ENCODE data around the gene GPS2. TPM values are rescaled to one million over a fixed set of nuclear protein-coding genes. Genes with fewer than 3 reads are reported as not detected.

The GPS2 gene
- total RNA-seq, 4 donors from 2014 or later: 96.5 to 578 (median 150) TPM

GRCh38 chr17:7326186-7326585 is 11.0 kb upstream of the GPS2 start:
- TF ChIP-seq POLR2A (IDR thresholded peaks at IDR 0.05): no peak
- no peak for TF ChIP-seq EP300 (IDR thresholded peaks at IDR 0.05; ENCODE audit: low read depth)
- TF ChIP-seq POLR2AphosphoS5 (IDR thresholded peaks at IDR 0.05): no peak
- no peak for TF ChIP-seq CTCF (IDR thresholded peaks at IDR 0.05)
- Histone ChIP-seq H3K9me3 (no peaks in the 10 kb centered on the region), H3K36me3 (peaks cover 0 to 12% (median 6%) of the 10 kb centered on the region in 4 donors), H3K27ac (no peak overlapping the region), H3K4me3 (no peak overlapping the region), H3K27me3 (no peaks in the 10 kb centered on the region), H3K4me1 (peaks cover 7 to 21% (median 14%) of the 10 kb centered on the region in 4 donors)
- intact Hi-C loops (cut with DNase I; ENCODE audit: low total_unique reads): no loop called here
- WGBS, 2 donors (ENCODE audit: low coverage in 1 of 2): 96% methylated on average over 10 of the region's 11 CpGs; no CpG with 5 or more reads in 1 of the 2 donors
- no peak for DNase-seq
- in situ Hi-C loops (cut with MboI; ENCODE audit: low pct_ligation_motif_present in 1 of 4, low pct_unique_long_range_greater_than_20kb in 1 of 4, low sequenced_read_pairs in 3 of 4): loop anchor here in 1 of 4 donors (25.0 kb wide), 1 partner anchor 289 kb away; the partner anchor contains the start of genes SLC16A11 and SLC16A13

DNA sequence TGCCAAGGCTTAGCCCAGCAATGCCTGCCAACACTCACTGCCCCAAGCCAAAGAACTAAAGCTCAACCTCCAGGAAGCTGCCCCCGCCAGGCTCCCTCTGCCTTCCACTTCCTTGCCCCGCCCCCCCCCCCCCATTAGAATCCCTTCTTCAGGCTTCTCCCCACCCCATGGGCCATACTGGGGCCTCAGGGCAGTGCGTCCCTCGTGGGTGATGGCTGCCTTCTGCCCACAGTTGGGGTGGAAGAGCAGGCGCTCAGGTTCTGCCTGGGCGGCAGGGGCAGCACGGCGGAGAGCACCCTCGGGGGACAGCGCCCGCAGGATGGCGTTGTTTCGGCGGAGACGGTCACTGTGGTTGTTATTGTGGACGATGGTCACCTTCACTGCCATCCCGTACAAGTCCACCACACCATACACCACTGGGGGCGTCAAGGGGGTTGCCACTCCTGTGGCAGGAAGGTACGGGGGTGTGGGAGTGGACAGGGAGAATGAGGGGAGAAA is 9.9 kb upstream of the GPS2 start:
- peaks cover 3 to 13% (median 7%) of the 10 kb centered on the region in 4 donors for H3K4me1 ChIP-seq
- no peak for DNase-seq
- WGBS, 2 donors (ENCODE audit: low coverage in 1 of 2): 94% methylated on average over 19 of the region's 19 CpGs; no CpG with 5 or more reads in 1 of the 2 donors
- no peaks in the 10 kb centered on the region for H3K27me3 ChIP-seq
- H3K4me3 ChIP-seq: no peak overlapping the region
- intact Hi-C loops (cut with DNase I; ENCODE audit: low total_unique reads) (no loop called here), in situ Hi-C loops (cut with MboI; ENCODE audit: low pct_ligation_motif_present in 1 of 4, low pct_unique_long_range_greater_than_20kb in 1 of 4, low sequenced_read_pairs in 3 of 4) (loop anchor here in 1 of 4 donors (25.0 kb wide), 1 partner anchor 288 kb away; the partner anchor contains the start of genes SLC16A11 and SLC16A13)
- H3K36me3 ChIP-seq: peaks cover 0 to 22% (median 6%) of the 10 kb centered on the region in 4 donors
- no peak overlapping the region for H3K27ac ChIP-seq
- no peaks in the 10 kb centered on the region for H3K9me3 ChIP-seq
- TF ChIP-seq POLR2A (IDR thresholded peaks at IDR 0.05): no peak
- TF ChIP-seq CTCF (IDR thresholded peaks at IDR 0.05): no peak
- TF ChIP-seq POLR2AphosphoS5 (IDR thresholded peaks at IDR 0.05): no peak
- no peak for TF ChIP-seq EP300 (IDR thresholded peaks at IDR 0.05; ENCODE audit: low read depth)

- 82% methylated on average over 3 of the region's 3 CpGs; no CpG with 5 or more reads in 1 of the 2 donors for WGBS, 2 donors (ENCODE audit: low coverage in 1 of 2)
- DNase-seq: no peak
- TF ChIP-seq CTCF (IDR thresholded peaks at IDR 0.05): peak in 2 of 5 experiments; percentile 7 to 24
- TF ChIP-seq EP300 (IDR thresholded peaks at IDR 0.05; ENCODE audit: low read depth): no peak
- Histone ChIP-seq H3K27ac (no peak overlapping the region), H3K9me3 (no peaks in the 10 kb centered on the region), H3K4me3 (no peak overlapping the region), H3K36me3 (peaks cover 0 to 23% (median 6%) of the 10 kb centered on the region in 4 donors), H3K4me1 (peaks cover 3 to 12% (median 7%) of the 10 kb centered on the region in 4 donors), H3K27me3 (no peaks in the 10 kb centered on the region)
- in situ Hi-C loops (cut with MboI; ENCODE audit: low pct_ligation_motif_present in 1 of 4, low pct_unique_long_range_greater_than_20kb in 1 of 4, low sequenced_read_pairs in 3 of 4): no loop called here
- intact Hi-C loops (cut with DNase I; ENCODE audit: low total_unique reads): no loop called here
Measured at GRCh38 chr17:7324438-7324779, 9.2 kb upstream of the GPS2 start.

- no peak overlapping the region for H3K27ac ChIP-seq
- H3K9me3 ChIP-seq: no peaks in the 10 kb centered on the region
- TF ChIP-seq EP300 (IDR thresholded peaks at IDR 0.05; ENCODE audit: low read depth) (no peak), POLR2A (IDR thresholded peaks at IDR 0.05) (no peak), POLR2AphosphoS5 (IDR thresholded peaks at IDR 0.05) (no peak), CTCF (IDR thresholded peaks at IDR 0.05) (peak; percentile 78 to 91 (median 87))
- peaks cover 3 to 12% (median 7%) of the 10 kb centered on the region in 4 donors for H3K4me1 ChIP-seq
- intact Hi-C loops (cut with DNase I; ENCODE audit: low total_unique reads): no loop called here
- 66% methylated on average over 39 of the region's 39 CpGs; no CpG with 5 or more reads in 1 of the 2 donors for WGBS, 2 donors (ENCODE audit: low coverage in 1 of 2)
- in situ Hi-C loops (cut with MboI; ENCODE audit: low pct_ligation_motif_present in 1 of 4, low pct_unique_long_range_greater_than_20kb in 1 of 4, low sequenced_read_pairs in 3 of 4): no loop called here
- no peak overlapping the region for H3K4me3 ChIP-seq
- peak; percentile 65 for DNase-seq
- no peaks in the 10 kb centered on the region for H3K27me3 ChIP-seq
- peaks cover 0 to 23% (median 6%) of the 10 kb centered on the region in 4 donors for H3K36me3 ChIP-seq
Measured at GRCh38 chr17:7323731-7324437, 8.7 kb upstream of the GPS2 start.
